Endothelial cell of umbilical vein (primary cell): ENCODE results near the gene ACO2.

ENCODE experiments used
- POLR2A ChIP-seq: IDR thresholded peaks from 2 replicates; pipeline ENCODE4 v1.6.1; 2012; ENCODE audit warnings: low read depth, mild to moderate bottlenecking, control low read depth, low read length
- TF ChIP-seq, protein P1 (sequence below), 2 donors: IDR thresholded peaks; 1 replicate in 1 of 2; 2 replicates in 1 of 2; pipeline ENCODE4 v1.5.1; 2011; ENCODE audit warnings: low read length in 2 of 2, mild to moderate bottlenecking in 2 of 2, moderate library complexity in 2 of 2, control low read depth in 1 of 2, inconsistent platforms in 1 of 2, low read depth in 1 of 2; ENCODE audit not compliant: insufficient read depth in 1 of 2; ENCODE audit errors: extremely low read depth in 1 of 2

DNA sequence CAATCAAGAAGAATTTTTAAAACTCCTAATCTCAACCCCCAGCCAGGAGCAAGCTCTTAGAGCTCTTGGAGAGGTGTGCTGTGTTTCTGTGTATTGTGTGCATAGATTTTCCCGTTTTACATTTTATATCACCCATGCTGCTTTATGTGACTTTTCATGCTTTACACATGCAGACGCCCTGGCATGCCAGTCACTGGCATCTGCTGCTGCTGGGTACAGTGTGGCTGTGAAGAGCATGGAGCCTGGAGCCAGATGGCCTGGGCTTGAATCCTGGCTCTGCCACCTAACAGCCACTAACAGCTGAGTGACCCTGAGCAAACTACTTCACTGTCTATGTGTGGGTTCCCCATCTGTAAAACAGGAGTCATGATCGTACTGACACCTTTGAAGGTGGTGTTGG lies 52.2 kb downstream of the ACO2 start:
- TF ChIP-seq, protein P1, sequence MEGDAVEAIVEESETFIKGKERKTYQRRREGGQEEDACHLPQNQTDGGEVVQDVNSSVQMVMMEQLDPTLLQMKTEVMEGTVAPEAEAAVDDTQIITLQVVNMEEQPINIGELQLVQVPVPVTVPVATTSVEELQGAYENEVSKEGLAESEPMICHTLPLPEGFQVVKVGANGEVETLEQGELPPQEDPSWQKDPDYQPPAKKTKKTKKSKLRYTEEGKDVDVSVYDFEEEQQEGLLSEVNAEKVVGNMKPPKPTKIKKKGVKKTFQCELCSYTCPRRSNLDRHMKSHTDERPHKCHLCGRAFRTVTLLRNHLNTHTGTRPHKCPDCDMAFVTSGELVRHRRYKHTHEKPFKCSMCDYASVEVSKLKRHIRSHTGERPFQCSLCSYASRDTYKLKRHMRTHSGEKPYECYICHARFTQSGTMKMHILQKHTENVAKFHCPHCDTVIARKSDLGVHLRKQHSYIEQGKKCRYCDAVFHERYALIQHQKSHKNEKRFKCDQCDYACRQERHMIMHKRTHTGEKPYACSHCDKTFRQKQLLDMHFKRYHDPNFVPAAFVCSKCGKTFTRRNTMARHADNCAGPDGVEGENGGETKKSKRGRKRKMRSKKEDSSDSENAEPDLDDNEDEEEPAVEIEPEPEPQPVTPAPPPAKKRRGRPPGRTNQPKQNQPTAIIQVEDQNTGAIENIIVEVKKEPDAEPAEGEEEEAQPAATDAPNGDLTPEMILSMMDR (IDR thresholded peaks at IDR 0.05; ENCODE audit: extremely low read depth in 1 of 2, insufficient read depth in 1 of 2, low read depth in 1 of 2, low read length in 2 of 2) = no peak
- no peak for TF ChIP-seq POLR2A
